Measurements from ENCODE around the gene SP7.
"Not testable (repeated sequence)": the region's sequence is repeated elsewhere in the genome, so short reads cannot be mapped to it uniquely, and the experiment has no call there.

SP7 gene

DNA sequence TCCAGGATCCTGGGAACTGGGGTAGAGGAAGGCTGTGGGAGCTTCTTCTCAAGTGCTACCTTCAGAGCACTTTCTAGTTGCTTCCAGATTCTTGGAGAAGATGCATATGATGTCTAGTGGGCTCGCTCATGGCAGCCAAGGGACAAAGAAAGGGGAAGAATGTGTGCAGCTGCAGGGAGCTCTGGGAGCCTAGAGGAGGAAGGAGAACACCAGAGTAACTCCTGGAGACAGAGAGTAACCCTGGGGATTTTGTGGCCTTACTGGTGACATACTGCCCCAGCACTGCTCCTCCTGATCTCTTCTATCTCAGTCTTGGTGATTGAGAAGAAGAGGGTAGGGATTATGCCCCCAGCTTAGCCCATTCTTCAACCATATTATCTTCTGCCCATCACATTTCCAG is 10.3 kb upstream of the SP7 start:
- DNase-seq (ENCODE audit: low read depth) = no peak

- peak; percentile 43 for DNase-seq (ENCODE audit: low read depth)
These were observed 9.5 kb upstream of the SP7 start for GRCh38 chr12:53345486-53346188.

DNA sequence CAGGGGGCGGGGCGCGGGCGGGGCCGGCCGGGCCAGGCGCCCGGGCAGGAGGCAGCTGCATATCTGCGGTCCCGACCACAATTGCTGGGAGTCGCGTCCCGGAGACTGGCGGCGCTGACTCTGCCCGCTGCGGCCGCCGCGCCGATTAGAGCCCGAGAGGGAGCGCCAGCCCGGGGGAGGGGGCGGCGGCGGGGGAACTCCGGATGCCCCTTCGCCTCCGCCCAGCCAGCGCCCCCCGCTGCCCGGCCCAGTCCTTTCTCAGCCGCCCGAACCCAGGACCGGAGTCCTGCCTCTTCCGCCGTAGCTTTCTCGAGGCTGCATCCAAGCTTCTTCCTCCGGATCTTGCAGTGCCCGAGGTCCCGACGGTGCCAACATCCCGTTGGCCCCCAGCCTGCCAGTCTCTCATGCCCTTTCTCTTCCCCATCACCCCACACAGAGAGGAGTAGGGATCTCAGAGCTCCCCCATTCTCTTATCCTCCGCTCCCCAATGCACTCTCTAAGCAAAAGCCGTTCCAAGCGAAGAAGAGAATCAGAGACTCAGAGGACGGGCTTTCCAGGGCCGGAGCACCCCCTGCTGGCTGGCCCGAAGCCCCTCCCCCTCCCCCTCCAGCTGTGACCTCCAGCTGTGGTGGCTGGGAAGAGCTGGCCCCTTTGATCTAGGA is 8.8 kb upstream of the SP7 start:
- DNase-seq (ENCODE audit: low read depth) = peak; percentile 57

- no peak for DNase-seq (ENCODE audit: low read depth)
These were observed 8.3 kb upstream of the SP7 start for GRCh38 chr12:53344487-53344823.

DNA sequence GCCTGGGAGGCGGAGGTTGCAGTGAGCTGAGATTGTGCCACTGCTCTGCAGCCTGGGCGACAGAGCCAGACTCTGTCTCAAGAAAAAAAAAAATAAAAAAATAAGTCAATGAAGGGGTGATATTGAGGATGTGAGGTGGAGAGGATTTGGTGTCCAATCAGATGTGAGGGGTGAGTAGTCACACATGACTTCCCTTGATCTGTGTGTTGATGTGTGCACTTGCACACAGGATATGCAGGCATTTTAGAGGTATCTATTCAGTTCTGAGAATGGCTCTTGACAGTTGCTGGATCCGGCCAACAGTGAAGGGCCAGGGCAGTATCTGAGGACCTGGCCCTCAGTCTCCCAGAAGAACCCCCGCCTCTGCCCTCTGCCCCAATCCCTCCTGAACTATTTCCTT is 7.8 kb upstream of the SP7 start:
- no peak for DNase-seq (ENCODE audit: low read depth)

DNA sequence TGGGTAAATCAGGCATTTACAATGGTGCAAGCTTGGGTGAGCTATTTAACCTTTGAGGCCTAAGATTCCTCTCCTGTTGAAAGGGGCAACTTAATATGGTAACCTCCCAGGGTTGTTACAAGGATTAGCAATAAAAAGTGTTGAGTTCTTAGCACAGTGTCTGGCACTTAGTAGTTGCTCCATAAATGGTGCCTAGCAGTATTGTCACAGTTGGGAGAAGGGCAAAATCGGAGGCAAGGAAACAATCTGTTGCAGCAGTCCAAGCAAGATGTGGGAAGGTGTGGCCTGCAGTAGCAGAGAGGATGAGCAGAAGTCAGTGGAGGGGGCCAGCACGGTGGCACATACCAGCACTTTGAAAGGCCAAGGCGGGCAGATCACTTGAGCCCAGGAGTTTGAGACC is 7.3 kb upstream of the SP7 start:
- no peak for DNase-seq (ENCODE audit: low read depth)

DNA sequence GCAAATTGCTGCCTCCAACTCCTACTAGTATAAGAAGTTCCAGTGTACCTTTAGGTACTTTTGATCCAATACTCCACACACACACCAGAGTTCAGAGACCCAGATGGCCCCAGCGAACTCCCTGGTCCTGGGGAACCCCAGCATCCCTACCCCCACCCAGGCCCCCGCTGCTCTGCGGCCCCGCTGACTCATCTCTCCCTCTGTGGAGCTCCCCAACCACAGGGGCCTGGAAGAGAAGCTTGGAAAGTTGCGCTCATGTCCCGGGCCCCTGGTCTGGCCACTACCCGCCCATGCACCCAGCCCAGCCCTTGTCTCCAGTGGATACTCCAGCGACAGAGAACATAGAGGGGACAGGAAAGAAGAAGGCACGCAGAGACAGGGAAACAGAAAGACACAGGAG is 4.2 kb upstream of the SP7 start:
- no peak for DNase-seq (ENCODE audit: low read depth)

GRCh38 chr12:53338916-53339315 is 2.8 kb upstream of the SP7 start:
- DNase-seq (ENCODE audit: low read depth) = no peak

GRCh38 chr12:53338017-53338416 is 1.9 kb upstream of the SP7 start:
- no peak for DNase-seq (ENCODE audit: low read depth)

DNA sequence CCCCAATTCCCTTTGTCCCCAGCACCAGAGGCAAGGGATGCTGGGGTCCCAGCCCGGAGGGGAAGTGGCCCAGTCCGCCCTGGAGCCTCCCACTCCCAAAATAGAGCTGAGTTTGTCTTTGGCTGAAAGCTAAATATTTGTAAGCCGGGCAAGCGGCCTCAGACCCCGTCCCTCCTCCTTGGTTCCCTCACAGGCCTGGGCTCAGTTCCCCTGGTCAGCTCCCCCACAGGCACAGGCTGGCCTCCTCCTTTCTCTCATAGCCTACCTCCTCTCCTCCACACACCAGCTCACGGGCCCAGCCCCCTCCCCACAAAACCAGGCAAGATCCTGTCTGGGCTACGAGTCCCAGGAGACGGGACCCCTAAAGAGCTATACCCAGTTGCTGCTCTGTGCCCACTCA is 1.3 kb downstream of the SP7 start:
- DNase-seq (ENCODE audit: low read depth) = no peak

- DNase-seq (ENCODE audit: low read depth) = no peak
These were observed 2.3 kb downstream of the SP7 start for GRCh38 chr12:53333845-53334244.

GRCh38 chr12:53333289-53333688 is 2.9 kb downstream of the SP7 start:
- DNase-seq (ENCODE audit: low read depth) = no peak

DNA sequence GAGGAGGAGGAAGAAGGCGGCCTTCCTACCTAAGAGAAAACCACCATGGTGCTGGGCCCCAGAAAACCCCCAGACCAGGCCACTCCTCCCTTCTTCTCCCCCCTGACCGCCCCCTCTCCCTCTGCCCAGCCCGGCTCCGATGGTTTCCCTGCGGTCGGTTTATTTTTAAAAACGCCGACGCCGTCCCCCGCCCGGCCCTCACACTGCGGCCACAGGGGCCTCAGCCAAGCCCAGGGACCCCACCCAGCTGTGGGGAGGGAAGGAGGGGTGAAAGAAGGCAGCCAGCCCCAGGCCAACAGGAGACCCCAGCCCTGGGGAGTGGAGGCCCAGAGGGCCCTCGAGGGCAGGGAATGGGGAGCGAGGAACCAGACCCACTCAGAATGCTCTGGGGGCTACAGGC is 3.4 kb downstream of the SP7 start:
- DNase-seq (ENCODE audit: low read depth) = no peak

DNA sequence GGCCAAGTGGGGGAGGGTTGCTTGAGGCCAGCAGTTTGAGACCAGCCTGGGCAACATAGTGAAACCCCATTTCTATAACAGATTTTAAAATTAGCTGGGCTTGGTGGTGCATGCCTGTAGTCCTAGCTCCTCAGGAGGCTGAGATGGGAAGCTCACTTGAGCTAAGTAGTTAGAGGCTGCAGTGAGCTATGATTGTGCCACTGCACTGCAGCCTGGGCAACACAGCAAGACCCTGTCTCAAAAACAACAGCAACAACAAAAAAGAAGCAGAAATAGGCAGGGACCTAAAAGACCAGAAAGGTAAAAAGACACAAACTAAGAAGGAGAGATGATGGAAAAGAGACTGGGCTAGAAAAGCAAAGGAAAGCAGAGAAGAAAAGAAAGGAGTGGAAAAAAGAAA is 3.8 kb downstream of the SP7 start:
- DNase-seq (ENCODE audit: low read depth) = not testable (repeated sequence)

GRCh38 chr12:53330671-53331070 is 5.5 kb downstream of the SP7 start:
- DNase-seq (ENCODE audit: low read depth) = no peak

GRCh38 chr12:53328043-53328435 is 8.1 kb downstream of the SP7 start:
- no peak for DNase-seq (ENCODE audit: low read depth)

DNA sequence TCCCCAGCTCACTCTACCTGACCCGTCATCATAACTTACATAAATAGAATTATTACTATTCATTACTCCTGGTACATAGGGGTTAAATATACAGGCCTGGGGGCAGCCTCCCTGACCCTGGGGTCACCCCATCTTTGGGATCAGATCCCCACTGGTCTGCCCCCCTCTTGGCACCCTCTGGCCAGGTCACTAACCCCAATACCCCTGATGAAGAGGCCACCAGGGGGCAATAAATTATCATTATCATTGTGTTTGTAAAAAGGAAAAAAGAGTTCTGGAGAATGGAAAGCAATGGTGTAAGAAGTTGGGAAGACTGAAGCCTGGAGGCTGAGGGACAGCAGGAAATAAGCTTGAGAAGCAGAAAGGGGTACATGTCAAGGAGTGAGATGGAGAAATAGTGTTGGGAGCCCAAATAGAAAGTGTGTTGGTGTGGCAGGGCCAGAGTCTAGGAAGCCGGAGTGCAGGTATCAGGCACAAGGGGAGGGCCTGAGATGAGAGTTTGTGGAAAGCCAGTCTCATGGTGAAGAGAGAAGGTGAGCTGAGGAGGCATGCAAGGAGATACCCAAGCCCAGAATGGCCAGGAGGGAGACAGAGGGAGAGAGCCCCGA is 8.6 kb downstream of the SP7 start:
- DNase-seq (ENCODE audit: low read depth) = no peak

GRCh38 chr12:53326460-53327185 is 9.5 kb downstream of the SP7 start:
- no peak for DNase-seq (ENCODE audit: low read depth)

- no peak for DNase-seq (ENCODE audit: low read depth)
These were observed 10.6 kb downstream of the SP7 start for GRCh38 chr12:53325511-53326061.

DNA sequence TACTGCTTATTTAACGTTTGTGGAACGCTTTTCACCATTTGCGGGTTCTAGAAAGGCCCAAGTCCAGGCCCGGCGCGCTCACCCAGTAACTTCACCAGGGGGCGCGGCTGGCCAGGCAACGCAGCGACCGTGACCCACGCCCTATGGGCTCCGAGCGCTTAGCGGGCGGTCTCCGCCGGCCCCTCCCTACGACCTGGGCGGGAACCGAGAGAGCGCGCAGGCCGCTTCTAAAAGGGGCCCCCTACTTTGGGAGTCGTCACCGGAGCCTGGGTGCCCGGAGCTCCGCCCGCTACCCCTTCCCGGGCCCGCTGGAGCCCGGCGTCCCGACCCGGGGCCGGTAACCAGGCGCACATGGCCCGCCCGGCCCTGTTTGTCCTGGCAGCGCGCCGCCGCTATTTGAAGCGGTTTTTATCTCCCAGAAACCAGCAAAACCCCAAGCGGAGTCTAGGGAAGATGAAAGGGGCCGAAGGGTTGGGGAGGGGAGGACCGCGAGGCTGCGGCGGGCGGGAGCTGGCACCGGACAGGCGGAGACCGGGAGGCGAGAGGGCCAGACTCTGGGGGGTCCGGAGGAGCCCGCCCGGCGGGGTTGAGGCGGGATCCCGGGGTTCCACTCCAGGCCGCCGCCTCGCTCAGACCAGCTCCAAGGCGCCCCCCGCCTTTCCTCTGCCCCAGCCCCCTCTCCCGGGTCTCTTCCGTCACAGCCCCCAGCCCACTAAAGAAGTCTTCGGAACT is 11.2 kb downstream of the SP7 start:
- DNase-seq (ENCODE audit: low read depth) = peak; percentile 87

DNA sequence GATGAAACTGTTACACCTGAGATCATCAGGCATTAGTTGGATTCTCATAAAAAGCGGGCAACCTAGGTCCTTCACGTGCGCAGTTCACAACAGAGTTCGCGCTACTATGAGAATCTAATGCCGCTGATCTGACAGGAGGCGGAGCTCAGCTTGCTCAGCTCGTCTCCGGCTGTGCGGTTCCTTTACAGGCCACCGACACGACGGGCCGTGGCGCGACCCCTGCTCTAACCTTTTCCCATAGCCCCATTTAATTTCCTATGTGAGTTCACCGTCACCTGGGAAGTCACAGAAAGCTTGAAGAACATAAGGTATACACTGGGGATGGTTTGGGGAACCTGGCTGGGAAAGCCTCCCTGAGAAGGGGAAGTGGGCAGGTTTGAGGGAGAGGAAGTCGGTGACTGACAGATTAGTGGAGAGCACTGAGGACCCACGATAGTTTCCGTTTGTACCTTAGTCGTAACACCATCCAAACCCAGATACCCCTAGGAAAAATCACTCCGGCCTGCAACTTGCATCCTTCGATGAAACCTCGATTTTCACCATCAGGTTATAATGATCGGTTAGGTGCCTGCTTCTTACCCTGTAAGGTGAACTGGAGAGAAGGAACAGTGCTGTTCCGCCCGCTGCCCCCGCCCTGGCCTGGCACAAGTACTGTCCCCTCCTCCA is 11.9 kb downstream of the SP7 start:
- no peak for DNase-seq (ENCODE audit: low read depth)
